GM19438 (cell line): ENCODE data around the gene ONECUT2.
"Not testable (repeated sequence)": the region's sequence is repeated elsewhere in the genome, so short reads cannot be mapped to it uniquely, and the experiment has no call there.

ENCODE experiments used
- ATAC-seq: cut with Tn5 transposase; IDR thresholded peaks from one replicate; pipeline ENCODE4 v1.9.1; 2021; ENCODE audit warnings: low read depth; ENCODE audit not compliant: unreplicated experiment

ONECUT2 gene

DNA sequence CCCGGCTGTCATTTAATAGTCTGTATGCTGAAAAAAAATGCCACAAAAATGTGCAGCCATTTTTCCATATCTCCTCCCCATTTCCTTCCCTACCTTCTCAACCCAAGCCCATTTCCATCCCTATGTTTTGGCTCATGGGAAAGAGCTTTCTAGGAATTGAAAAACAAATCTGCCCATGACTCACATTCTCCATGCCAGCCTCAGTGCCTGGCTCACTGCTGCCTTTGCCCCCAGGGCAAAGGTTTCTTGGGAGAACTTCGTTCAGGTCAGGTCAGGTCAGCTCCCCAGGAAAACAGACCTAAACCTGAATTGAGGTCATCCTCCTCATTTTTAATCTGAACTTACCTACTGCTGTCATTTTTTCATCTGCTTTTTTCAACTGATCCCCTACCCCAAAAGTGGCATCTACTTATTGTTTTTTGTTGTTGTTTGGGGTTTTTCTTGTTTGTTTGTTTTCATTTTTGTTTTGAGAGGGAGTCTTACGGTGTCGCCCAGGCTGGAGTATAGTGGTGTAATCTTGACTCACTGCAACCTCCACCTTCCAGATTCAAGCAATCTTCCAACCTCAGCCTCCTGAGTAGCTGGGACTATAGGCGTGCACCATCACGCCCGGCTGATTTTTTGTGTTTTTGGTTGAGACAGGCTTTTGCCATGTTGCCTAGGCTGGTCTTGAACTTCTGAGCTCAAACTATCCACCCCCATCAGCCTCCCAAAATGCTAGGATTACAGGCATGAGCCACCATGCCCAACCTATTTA lies 84.7 kb downstream of the ONECUT2 start:
- ATAC-seq, result no peak

DNA sequence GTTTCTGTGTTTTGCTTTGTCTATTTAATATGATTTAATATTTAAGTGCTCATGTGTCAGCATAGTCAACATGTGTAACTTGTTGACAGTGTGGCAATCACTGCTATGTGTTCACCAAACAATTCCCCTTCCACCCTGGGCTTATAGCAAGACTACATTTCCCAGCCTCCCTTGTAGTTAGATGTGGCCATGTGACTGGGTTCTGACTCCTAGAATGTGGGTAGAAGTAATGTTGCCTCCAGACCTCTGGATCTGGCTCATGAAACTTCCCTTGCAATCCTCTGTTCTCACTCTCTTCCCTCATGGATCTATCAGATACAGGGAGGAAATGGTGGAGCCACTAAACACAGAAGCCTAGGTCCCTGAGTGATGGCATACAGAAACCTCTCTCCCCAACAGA lies 87.2 kb downstream of the ONECUT2 start:
- ATAC-seq, result not testable (repeated sequence)

DNA sequence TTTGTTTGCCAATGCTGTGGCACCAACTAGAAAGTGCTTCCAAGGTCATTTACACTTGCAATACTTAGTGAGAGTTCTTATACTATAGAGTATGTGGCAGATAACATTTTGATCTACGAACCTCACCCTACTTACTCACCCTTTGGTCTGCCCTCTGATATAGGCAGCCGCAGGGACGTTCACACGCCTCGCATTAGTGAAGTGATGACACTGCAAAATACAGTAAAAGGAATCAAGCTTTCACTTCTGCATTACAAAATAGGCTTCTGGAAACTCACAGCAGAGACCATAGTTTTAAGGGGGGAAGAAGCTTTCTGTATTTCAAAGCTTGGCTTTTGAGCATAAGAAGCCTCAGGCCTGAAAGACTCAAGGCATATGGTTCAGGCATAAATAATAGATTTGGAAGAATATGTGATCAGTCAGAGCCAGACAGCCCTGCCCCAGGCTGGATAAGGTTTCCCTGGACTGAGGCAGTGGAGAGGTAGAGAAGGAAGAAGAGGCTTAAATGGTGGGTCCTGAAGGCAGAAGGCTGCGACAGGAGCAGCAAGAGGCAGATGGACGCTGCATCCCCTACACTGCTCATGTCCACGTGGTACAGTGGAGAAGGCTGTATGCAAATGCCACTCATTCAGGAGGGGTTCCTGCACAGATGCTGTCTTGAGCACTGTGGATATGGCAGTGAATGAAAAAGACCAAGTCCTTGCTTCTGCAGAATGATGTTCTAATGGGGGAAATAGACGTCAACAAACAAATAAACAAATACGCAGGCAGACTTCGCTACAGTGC lies 88.2 kb downstream of the ONECUT2 start:
- ATAC-seq, result no peak

GRCh38 chr18:57527556-57528229 lies 92.5 kb downstream of the ONECUT2 start:
- no peak for ATAC-seq

- no peak for ATAC-seq
These were observed 94.0 kb downstream of the ONECUT2 start for GRCh38 chr18:57529151-57529550.

- no peak for ATAC-seq
These were observed 98.1 kb downstream of the ONECUT2 start for GRCh38 chr18:57533006-57533867.

DNA sequence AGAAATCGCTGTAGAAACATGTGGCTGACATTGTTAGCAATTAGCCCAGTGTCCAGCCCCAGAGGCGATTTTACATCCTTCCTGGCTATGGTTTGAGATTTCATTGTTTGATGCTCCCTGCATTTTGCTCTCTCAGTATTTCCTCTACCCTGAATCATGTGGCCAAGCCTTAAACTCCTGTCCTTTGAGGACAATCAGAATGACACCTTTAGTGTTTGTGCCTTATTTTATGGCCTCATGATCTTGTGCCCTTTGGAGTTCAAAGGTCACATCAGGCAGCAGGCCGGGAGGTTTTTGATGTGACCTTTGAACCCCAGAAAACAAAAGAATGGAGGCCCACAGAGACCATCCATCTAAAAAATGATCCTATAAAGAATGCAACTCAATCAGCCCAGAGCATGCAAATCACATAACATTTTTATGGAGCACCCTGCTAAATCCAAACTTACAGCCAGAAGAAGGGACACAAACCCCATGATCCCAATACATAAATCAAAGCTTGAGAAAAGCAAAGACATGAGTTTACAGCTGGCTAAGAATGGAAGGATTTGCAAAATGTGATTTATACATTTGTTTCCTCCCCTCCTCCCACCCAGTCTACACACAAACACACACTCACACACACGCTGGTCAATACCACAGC lies 98.8 kb downstream of the ONECUT2 start:
- ATAC-seq, result no peak

GRCh38 chr18:57534511-57534909 lies 99.3 kb downstream of the ONECUT2 start:
- no peak for ATAC-seq

DNA sequence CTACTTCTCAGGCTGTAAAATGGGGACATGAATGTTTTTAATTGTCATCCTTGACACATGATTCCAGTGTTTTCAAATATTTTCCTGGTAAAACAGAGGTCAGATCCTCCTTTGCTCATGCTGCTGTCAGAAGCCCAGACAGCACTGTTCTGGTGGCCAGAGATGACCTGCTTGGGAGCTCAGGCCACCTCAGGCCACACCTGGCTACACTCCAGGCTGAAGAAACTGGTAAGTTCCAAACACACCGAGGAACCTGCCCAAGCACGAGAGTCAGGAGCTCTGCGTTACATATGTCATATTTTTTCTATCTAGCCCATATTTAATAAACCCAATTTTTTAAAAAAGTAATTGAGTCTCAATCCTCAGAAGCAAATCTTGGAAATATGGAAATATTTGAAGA lies 103.4 kb downstream of the ONECUT2 start:
- no peak for ATAC-seq

DNA sequence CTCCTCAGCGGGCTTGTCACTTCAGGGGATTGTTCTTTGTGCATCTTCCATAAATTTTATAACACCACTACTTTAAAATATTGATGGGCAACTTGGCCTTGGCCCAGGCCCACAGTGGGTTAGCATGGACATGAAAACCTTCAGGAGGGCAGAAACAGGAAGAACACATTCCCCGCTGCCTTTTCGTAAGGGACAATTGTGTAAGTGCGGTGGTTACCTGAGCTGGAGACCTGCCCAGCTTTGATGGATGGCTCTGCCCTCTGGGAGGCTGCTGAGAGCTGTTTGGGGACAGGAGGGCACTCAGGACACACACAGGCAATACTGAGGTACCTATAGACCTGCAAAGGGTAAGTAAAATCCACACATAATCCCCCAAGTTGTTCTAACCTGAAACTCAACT lies 104.5 kb downstream of the ONECUT2 start:
- no peak for ATAC-seq
